Measurements from ENCODE around the gene DISP3. TPM values are rescaled to one million over a fixed set of nuclear protein-coding genes. Genes with fewer than 3 reads are reported as not detected.

The DISP3 gene
- total and polyA plus RNA-seq, 9 of the 15 experiments (the other 6 are each of a cell fraction or from before 2014, with no cell fraction given) = 0.03 to 0.19 (median 0.15) TPM; not detected in 5

- TF ChIP-seq MTF1 (CRISPR knock-in tag; IDR thresholded peaks at IDR 0.05; ENCODE audit: borderline replicate concordance) (no peak), ASH1L (IDR thresholded peaks at IDR 0.05; ENCODE audit: borderline replicate concordance, low read depth, partially characterized antibody) (no peak), SMAD4 (CRISPR knock-in tag; conservative IDR thresholded peaks at IDR 0.05) (no peak), HEY1 (CRISPR knock-in tag; IDR thresholded peaks at IDR 0.05; ENCODE audit: borderline replicate concordance) (no peak), ZNF57 (CRISPR knock-in tag; IDR thresholded peaks at IDR 0.05) (no peak), SMARCE1 (IDR thresholded peaks at IDR 0.05) (no peak), ZBTB1 (CRISPR knock-in tag; IDR thresholded peaks at IDR 0.05; ENCODE audit: borderline replicate concordance, low read depth) (no peak)
Observed at GRCh38 chr1:11474826-11475225, 4.1 kb upstream of the DISP3 start (continued).

GRCh38 chr1:11475748-11476147 lies 3.2 kb upstream of the DISP3 start:
- DNase-seq (ENCODE audit: extremely low read depth in 1 of 4, low spot score in 3 of 4) = no peak
- Histone ChIP-seq H3K27ac (ENCODE audit: extremely low read depth, low read depth, low read length) (no peak overlapping the region), H4K20me1 (replicated peaks; ENCODE audit: control insufficient read depth, insufficient read depth, low read length) (peaks cover 17% of the 10 kb centered on the region), H3K4me1 (replicated peaks in 1 of 2; ENCODE audit: control insufficient read depth in 2 of 2, insufficient read depth in 2 of 2, low read length in 2 of 2) (peaks cover 0 to 23% of the 10 kb centered on the region in 2 experiments; a peak in 3 of 5 replicates), H3K27me3 (ENCODE audit: control insufficient read depth in 2 of 2, insufficient read depth in 2 of 2, low read length in 2 of 2) (peaks cover 8 to 12% of the 10 kb centered on the region in 2 experiments; a peak in 4 of 5 replicates), H3K9ac (ENCODE audit: insufficient read depth in 1 of 2, low read depth in 2 of 2, low read length in 2 of 2) (no peak overlapping the region), H3K79me2 (ENCODE audit: control insufficient read depth, insufficient read depth, low read length) (no peaks in the 10 kb centered on the region), H3K4me3 (no peak overlapping the region), H3K9me3 (replicated peaks; ENCODE audit: control insufficient read depth, insufficient read depth, low read depth, low read length) (no peaks in the 10 kb centered on the region), H2AFZ (ENCODE audit: low read depth, low read length) (no peak overlapping the region), H3K36me3 (ENCODE audit: control insufficient read depth, insufficient read depth, low read length) (no peaks in the 10 kb centered on the region), H3K4me2 (ENCODE audit: insufficient read depth, low read length) (no peak overlapping the region), H3K9me1 (ENCODE audit: control insufficient read depth, insufficient read depth, low read length) (no peaks in the 10 kb centered on the region)
- BruUV-seq (replicated peaks) = no TSS peak
- in situ Hi-C loops (cut with MboI) (no loop called here), intact Hi-C loops (cut with micrococcal nuclease) (no loop called here)
- FAIRE-seq = no peak
- TF ChIP-seq ZBTB33 (CRISPR knock-in tag; IDR thresholded peaks at IDR 0.05) (no peak), ZNF695 (CRISPR knock-in tag; IDR thresholded peaks at IDR 0.05) (no peak), GATAD2A (IDR thresholded peaks at IDR 0.05) (no peak), DIDO1 (tag; IDR thresholded peaks at IDR 0.05; ENCODE audit: low read depth) (no peak), ZBTB34 (CRISPR knock-in tag; IDR thresholded peaks at IDR 0.05) (no peak), BCOR (IDR thresholded peaks at IDR 0.05) (no peak), COPS2 (conservative IDR thresholded peaks at IDR 0.05) (no peak), NR1H2 (CRISPR knock-in tag; IDR thresholded peaks at IDR 0.05) (no peak), EWSR1 (IDR thresholded peaks at IDR 0.05; ENCODE audit: borderline replicate concordance, low read depth, partially characterized antibody) (no peak), NFIC (IDR thresholded peaks at IDR 0.05) (no peak)
- 0% methylated on average over 4 of the region's 4 CpGs for WGBS (ENCODE audit: insufficient coverage, low coverage, missing lambda C conversion rate)
- ATAC-seq = no peak
- POLR2A ChIA-PET = no interaction called here
- CTCF ChIA-PET (ENCODE audit: low intra/inter-chr PET ratio) = no interaction called here
